ENCODE data around the gene AHNAK.

DNA sequence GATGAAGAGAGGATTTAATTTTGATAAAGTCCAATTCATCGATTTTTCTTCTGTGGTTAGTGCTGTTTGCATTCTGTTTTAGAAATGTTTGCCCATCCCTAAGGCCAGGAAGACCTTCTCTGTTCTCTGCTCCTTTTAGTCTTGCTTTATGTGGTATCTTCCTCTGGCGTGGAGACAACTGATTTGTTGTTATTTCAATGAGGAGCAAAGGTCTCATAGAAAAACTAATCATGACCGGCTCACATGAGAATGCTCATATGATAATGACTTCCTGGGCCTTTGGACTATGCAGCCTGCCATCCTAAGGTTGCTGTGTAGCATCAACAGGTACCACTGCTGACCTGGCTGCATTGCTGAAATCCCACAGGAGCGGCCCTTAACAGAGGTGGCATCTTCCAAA is 108.0 kb downstream of the AHNAK start:
- TF ChIP-seq, protein P1, sequence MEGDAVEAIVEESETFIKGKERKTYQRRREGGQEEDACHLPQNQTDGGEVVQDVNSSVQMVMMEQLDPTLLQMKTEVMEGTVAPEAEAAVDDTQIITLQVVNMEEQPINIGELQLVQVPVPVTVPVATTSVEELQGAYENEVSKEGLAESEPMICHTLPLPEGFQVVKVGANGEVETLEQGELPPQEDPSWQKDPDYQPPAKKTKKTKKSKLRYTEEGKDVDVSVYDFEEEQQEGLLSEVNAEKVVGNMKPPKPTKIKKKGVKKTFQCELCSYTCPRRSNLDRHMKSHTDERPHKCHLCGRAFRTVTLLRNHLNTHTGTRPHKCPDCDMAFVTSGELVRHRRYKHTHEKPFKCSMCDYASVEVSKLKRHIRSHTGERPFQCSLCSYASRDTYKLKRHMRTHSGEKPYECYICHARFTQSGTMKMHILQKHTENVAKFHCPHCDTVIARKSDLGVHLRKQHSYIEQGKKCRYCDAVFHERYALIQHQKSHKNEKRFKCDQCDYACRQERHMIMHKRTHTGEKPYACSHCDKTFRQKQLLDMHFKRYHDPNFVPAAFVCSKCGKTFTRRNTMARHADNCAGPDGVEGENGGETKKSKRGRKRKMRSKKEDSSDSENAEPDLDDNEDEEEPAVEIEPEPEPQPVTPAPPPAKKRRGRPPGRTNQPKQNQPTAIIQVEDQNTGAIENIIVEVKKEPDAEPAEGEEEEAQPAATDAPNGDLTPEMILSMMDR (conservative IDR thresholded peaks at IDR 0.05 in 1 of 2, IDR thresholded peaks at IDR 0.05 in 1 of 2; ENCODE audit: low read depth in 1 of 2, low read length in 2 of 2), result no peak
- no peak for TF ChIP-seq EZH2 (IDR thresholded peaks at IDR 0.05; ENCODE audit: low read length, missing control alignments)

Measured in fibroblast of lung (primary cell).